GM12892 (cell line): ENCODE results near the gene ZKSCAN8.

Experiments
- POLR2A ChIP-seq: IDR thresholded peaks from 2 replicates; pipeline ENCODE4 v1.6.1; 2011; ENCODE audit warnings: low read depth, low read length, control low read depth
- POLR2AphosphoS5 ChIP-seq: IDR thresholded peaks from 2 replicates; pipeline ENCODE4 v1.6.1; 2011; ENCODE audit warnings: low read depth, low read length, control low read depth
- TAF1 ChIP-seq: IDR thresholded peaks from 2 replicates; pipeline ENCODE4 v1.6.1; 2011; ENCODE audit warnings: low read depth, mild to moderate bottlenecking, control low read depth, low read length, borderline replicate concordance

DNA sequence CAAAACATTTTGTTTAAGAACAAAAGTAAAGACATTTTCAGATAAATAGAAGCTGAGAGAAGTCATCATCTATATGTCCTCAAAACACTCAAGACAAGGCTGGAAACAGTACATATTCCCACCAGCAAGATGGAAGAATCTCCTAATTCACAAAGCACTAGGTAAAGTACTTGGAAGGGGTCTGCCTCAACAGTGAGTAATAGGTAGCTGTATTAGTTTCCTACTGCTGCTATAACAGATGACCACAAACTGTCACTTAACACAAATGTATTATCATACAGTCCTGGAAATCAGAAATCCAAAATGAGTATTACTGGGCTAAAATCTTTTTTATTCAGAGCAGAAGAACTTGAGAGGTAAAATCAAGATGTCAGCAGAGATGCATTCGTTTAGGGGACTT, 40.6 kb downstream of the ZKSCAN8 start:
- TF ChIP-seq POLR2AphosphoS5 (no peak), POLR2A (no peak), TAF1 (no peak)
